ENCODE measurements around the gene POLR2A.

Gene POLR2A

DNA sequence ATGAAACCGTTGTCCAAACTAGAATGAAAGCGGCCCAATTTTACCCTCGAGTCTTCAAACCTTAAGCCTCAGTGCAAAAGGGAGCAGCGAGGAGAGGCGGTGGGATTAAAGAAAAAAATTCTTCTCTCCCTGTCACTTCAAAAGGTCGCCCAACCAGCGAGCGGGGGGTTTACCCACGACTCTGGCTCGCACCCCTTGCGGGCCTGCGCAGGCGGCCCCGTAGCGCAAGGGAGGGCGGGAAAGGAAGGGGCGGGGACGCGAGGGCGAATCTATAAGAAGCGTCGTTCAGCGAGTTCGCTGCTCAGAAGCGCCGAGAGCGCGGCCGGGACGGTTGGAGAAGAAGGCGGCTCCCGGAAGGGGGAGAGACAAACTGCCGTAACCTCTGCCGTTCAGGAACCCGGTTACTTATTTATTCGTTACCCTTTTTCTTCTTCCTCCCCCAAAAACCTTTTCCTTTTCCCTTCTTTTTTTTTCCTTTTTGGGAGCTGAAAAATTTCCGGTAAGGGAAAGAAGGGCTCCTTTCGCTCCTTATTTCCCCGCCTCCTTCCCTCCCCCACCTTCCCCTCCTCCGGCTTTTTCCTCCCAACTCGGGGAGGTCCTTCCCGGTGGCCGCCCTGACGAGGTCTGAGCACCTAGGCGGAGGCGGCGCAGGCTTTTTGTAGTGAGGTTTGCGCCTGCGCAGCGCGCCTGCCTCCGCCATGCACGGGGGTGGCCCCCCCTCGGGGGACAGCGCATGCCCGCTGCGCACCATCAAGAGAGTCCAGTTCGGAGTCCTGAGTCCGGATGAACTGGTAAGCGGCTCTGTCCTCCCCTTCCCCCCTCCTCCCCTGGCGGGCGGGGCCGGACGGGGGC, at the start of gene POLR2A:
POLR2A (plus strand) TSS at position 300 of the 852 bp plus-strand sequence.
- peak; percentile 99 for DNase-seq

DNA sequence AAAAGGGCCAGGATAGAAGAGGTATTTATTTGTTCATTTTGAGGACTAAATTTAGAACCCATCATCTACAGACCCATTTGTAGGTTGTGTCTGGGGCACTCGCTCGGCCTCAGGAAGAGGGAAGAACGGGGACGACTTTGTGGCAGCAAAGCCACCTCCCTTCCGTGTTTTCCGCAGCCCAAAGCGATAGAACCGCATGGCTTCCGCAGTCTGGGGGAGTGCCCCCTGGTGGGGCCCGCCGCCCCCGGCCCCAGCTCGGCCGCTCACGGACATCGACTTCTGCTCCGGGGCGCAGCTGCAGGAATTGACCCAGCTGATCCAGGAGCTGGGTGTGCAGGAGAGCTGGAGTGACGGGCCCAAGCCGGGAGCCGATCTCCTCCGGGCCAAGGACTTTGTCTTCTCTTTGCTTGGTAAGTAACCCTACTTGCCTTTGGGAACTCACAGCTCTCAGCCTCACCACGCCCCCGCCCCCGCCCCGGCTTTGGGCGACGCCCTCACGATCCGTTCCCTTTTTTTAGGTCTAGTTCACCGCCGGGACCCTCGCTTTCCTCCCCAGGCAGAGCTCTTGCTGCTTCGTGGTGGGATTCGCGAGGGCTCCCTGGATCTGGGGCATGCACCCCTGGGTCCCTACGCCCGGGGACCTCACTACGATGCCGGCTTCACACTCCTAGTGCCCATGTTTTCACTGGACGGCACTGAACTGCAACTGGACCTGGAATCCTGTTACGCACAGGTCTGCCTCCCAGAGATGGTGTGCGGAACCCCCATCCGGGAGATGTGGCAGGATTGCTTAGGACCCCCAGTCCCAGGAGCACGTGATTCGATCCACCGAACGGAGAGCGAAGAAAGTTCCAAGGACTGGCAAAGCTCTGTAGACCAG, 48.2 kb upstream of the POLR2A start:
- DNase-seq, result peak; percentile 57

DNA sequence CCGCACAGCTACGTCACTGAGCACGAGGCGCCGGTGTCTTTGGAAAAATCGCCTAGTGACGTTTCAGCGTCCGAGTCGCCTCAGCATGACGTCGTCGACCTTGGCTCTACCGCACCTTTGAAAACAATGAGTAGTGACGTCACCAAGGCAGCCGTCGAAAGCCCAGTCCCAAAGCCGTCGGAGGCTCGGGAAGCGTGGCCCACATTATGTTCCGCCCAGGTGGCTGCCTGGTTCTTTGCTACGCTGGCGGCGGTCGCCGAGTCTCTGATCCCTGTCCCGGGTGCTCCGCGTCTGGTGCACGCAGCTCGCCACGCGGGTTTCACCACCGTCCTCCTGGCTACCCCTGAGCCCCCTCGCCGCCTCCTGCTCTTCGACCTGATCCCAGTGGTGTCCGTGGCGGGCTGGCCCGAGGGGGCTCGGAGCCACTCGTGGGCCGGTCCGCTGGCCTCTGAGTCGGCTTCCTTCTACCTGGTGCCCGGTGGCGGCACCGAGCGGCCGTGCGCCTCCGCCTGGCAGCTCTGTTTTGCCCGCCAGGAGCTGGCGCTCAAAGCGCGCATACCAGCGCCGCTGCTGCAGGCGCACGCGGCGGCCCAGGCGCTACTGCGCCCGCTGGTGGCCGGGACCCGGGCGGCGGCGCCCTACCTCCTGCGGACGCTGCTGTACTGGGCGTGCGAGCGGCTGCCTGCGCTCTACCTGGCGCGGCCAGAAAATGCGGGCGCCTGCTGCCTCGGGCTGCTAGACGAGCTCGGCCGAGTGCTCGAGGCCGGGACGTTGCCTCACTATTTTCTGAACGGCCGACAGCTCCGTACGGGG, 47.4 kb upstream of the POLR2A start:
- DNase-seq, result peak; percentile 87

DNA sequence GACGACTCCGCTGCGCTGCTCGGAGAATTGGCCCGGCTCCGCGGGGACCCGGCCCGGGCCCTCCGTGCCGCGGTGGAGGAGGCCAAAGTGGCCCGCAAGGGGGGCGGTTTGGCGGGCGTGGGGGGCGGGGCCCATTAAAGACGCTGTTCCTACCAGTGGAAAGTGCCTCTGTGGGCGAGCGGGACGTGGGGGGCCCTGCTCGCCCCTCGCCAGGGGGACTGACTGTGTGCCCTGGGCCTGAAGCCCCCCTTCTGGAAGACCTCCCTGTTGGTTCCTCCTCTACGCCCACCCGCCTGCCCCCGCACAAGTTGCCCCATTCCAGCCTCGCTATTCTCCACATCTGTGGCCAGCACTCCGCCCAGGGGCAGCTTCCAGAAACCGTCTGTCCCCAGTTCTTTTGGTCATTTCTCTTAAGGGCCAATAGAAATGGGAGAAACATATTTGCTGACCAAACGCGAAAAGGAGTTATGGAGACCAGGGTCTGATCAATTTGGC, 46.8 kb upstream of the POLR2A start:
- DNase-seq, result no peak

DNA sequence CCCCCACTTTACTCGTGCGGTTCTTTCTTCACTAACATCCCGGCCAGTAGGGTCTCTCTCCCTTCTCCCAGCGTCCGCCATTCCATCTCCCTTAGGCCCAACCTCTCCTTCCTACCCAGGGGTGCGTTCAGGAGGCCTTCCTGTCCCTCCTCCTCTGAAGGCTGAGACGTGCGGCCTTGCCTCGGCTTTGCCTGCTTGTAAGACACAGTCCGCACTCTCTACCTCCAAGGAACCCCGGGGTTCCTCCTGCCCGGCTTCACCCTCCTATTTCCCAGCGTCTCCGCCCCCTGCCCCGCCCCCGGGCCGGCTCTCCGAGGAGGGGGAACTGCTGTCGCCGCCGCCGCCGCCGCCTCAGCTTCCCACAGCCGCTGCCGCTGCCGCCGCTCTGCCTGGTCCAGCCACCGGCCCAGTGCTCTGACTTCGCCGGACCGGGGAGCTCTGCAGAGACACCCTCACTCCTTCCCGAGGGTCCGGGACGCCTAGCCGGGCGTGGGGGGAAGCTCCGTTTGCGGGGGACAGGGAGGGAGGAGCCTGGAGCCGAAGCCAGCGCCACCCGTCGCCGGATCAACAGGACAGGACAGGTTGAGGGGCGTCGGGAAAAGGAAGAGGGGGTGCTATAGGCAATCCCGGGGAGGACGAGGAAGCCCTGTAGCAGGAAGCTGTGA, 46.1 kb upstream of the POLR2A start:
- DNase-seq, result peak; percentile 57

DNA sequence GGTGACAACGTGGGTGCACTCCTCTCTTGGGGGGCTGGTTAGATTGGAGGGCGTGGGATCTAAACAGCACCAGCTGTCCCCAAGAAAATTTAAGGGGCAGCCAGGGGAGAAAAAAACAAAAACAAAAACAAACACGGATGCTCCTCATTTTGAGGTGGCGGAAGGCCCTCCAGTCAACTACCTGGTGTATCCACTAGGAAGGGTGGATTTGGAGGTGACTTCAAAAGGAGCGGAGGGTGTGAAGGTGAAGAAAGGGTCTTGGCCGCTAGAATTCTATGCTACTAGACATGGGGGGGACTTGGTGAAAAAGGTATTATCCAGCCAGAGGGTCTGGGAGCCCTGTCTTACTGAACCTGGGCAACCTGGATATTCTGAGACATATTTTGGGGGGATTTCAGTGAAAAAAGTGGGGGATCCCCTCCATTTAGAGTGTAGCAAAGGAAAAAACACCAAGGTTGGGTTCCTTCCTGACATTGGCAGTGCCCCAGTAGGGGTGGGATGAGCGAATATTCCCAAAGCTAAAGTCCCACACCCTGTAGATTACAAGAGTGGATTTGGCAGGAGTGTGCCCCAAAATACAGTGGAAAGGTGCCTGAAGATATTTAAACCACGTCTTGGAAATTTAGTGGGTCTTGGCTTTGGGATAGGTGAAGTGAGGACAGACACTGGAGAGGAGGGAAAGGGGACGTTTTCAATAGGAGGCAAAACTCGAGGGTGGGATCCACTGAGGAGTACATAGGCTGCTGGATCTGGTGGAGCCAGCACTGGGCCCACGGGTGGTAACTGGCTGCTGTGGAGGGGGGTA, 45.3 kb upstream of the POLR2A start:
- DNase-seq, result no peak

DNA sequence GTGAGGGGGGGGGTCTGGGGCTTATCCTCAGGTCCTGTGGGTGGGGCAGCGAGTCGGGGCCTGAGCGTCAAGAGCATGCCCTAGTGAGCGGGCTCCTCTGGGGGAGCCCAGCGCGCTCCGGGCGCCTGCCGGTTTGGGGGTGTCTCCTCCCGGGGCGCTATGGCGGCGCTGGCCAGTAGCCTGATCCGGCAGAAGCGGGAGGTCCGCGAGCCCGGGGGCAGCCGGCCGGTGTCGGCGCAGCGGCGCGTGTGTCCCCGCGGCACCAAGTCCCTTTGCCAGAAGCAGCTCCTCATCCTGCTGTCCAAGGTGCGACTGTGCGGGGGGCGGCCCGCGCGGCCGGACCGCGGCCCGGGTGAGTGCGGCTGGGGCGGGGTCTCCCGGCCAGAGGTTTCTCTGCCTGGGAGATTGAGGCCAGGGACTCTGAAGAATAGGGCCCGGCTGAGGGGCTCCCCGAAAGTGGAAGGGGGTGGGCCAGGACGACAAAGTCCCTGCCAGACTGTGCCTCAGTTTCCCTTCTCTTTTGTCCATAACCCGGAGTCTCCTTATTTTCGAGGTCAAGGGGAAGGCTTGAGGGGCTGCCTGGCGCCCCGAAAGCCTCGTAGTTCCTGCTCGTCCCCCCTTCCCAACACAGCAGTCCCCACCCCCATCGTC, 44.6 kb upstream of the POLR2A start, which contains the start of gene FGF11:
FGF11 (plus strand) TSS at position 51 of the 651 bp plus-strand sequence; CDS start at position 160, 109 bp downstream.
- no peak for DNase-seq

DNA sequence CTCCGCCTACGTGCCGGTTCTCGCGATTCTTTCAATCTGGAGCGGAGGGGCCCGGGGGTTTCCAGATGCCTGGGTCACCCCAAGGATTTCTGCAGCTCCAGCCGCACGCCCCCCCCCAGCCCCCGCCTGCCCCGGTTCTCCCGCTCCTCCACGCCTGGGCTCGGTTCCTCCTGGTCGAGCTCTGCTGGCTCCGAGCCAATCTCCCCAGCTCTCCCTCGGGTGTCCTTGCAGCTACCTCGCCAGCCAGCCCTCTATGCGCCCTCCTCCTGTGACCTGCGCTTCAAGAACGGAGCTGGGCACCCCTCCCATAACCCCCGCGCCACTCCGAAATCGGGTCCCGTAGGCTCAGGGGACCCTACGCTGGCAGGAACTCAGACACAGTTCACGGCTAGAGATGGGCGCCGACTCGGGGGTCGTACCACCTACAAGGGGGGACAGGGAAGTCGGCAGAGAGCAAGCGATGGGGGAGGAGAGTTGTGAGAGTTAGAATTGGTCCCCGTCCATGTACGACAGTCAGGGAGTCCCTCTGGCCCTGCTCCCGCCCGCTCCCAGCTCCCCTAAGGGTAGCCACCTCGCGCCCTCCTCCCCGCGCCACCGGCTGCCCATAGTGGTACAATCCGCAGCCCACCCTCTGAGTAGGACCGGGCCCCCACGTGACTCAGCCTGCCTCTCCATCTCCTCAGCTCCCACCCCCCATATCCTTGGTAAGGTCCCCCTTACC, 43.9 kb upstream of the POLR2A start:
- DNase-seq, result peak; percentile 35

DNA sequence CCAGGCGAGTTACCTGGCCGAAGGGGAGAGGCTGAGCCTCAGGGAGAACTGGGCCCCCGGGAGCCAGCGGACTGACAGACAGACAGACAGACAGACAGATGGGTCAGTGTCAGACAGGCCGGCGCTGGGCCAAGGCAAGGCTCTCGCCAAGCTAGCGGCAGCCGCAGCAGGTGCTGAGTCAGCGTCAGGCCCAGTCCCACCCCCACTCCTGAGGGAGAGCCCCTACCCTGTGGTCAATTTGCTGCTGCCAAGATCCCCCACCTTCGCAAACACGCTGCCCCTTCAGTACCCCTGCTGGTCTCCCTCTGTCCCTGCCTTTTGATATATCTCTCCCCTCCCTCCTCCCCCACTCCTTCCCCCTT, 43.4 kb upstream of the POLR2A start:
- DNase-seq, result no peak

DNA sequence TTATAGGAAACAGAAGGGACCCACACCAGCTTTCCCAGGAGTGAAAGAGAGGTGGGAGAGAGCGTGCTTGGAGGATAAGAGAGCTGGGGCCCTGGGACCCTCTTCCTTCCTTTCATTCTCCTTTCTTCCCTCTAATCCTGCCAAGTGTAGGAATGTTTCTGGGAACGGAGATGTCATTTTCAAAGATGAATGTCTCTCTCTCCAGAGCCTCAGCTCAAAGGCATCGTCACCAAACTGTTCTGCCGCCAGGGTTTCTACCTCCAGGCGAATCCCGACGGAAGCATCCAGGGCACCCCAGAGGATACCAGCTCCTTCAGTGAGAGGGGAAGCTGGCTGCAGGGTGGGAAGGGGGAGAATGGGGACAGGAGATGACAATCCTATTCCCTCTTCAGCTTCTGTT, 42.9 kb upstream of the POLR2A start:
- DNase-seq, result no peak

DNA sequence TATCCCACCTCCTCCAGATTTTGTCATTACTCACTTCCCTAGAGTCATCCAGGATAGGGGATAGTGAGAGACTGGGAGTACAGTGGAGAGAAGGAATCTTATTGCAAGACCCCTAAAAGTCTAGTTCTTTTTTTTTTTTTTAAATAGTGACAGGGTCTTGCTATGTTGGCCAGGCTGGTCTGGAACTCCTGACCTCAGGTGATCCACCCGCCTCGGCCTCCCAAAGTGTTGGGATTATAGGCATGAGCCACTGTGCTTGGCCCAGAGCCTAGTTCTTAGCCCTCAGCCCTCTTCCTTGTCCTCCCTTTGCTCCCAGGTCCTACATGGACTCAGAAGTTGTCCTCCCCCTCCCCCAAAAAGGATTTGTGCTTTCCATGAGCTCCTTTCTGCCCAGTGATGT, 42.0 kb upstream of the POLR2A start:
- no peak for DNase-seq

DNA sequence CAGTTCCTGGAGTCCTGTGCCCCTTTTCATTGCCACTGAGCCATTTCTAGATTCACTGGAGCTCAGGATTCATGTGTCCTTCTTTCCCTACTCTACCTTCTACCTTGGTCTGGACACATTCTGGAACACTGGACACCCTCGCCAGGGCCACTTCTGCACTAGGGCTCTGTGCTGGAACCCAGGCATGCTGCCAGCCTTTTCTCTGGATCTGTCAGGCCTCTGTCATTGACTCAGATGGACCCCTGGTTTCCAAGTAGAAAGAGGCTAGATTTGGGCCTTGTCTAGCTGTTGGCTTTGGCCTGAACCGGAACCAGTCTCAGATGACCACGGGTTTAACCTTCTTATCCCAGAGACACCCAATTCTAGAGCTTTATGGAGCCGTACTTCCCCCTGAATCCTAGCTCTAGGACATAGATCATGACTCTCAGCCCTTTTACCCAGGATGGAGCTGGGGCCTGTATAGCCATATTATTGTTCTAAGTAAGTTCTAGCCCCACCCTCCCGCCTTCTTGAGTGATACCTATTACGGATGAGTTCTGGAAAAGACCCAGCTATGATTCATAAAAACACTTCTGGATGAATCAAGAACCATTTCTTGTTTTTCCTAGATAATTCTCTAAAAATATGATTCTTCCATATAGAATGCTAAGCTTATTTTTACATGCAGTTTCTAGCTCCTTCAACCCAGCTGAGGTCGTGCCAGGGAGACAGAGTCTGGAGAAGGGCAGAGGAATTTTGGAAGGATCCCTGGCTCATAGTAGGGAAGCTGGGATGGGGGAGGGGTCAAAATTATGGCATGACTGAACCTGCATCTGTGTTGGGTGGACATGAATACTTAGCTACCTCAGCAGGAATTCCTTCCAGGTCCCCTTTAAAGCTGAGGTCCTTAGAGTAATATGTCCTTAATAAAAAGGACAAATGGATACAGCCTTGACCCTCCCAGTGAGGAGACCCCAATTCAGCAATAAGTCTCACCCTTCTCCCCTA, 40.4 kb upstream of the POLR2A start:
- DNase-seq, result no peak

DNA sequence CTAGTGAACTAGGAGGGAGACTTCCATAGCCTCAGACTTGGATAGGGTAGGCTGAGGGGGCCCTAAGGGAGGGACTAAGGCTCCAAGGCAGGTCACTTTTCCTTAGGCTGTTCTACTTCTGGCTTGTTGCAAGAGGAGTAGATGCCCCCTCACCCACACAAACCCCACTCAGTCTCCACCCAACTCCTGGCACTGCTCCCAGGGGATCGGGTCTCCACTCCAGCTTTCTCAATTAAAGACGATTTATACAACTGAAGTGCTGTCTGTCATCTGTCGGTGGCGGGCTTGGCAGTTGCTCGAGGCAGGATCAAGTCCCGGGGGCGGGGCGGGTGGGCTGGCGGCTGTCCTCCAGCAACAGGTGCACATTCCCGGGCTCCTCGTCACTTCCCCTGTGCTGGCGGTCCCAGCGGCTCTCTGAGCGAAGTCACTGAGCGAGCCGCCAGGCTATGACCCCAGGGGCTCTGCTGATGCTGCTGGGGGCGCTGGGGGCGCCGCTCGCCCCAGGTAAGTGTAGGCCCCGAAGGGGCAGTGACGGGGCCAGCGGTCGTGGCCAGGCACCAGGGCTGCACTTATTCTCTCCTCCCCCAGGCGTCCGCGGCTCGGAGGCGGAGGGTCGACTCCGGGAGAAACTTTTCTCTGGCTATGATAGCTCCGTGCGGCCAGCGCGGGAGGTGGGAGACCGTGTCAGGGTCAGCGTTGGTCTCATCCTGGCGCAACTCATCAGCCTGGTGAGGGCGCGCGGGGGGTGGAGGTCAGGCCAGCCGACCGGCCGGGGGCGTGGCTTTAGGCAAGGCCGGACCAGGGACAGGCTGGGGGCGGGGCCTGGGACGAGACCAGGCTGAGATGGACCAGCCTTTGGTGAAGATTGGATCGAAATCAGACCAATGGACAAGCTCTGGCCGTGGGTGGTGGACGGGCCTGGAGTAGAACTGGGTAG, 39.2 kb upstream of the POLR2A start, which contains the start of gene CHRNB1:
CHRNB1 (plus strand) TSS at position 380 of the 937 bp plus-strand sequence; CDS start at position 447, 67 bp downstream.
- no peak for DNase-seq

DNA sequence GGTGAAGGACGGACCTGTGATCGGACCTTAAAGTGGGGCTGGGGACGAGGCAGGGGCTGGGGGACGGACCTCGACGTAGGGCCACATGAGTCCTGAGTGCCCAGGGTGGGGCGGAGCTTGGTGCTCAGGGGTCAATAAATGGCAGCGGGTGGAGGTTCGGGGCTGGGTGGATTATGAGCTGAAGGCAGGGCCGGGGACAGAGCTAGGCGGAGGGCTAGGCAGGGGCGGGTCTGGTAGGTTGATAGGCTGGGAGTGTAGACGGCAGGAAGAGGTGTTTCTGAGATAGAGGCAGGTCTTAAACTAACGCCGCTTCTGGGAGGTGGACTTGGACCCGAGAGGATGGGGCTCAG, 38.6 kb upstream of the POLR2A start:
- DNase-seq, result peak; percentile 48

DNA sequence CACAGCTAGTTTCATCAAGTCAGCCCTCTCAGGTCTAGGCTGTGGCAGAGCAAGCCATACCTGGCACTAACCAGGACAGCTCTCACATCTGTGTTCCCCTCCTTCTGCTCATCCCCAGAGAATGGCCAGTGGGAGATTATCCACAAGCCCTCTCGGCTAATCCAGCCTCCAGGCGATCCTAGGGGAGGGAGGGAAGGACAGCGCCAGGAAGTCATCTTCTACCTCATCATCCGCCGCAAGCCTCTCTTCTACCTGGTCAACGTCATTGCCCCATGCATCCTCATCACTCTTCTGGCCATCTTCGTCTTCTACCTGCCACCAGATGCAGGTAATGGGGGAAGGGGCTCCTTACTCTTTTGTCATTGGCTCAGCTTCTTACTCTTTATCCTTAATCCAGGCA, 35.7 kb upstream of the POLR2A start:
- DNase-seq, result no peak

DNA sequence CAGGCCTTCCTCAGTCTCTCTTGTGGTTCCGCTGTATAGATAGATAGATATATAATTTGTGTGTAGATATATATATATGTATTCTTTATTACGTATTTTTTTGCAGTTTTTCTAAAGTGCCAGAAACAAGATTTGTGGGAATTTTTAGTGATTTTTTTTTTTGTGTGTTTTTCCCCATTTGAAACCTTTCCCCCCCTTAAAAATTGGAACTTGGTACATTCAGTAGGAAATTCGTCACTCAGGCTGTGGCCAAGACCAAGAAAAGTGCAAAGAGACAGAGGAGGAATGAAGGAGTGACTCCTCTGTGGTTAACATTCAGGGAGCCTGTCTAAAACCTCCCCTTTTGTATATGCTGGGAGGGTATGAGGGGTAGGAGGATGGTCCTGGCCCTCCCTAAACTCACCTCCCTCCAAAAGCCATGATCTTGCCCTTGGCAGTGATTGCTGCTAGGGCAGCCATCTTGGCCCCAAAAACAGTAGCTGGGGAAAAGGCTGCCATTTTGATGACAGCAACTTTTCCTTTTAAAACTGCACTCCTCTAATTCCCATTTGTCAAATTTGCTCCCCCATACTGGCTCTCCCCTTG, 24.1 kb upstream of the POLR2A start:
- DNase-seq, result no peak
